Mucosa of descending colon (tissue), 3 donors: ENCODE measurements around the gene GNAZ. TPM values are rescaled to one million over a fixed set of nuclear protein-coding genes. Genes with fewer than 3 reads are reported as not detected.

ENCODE experiments used
- ATAC-seq: fragments of 200-7000 bp; cut with Tn5 transposase; one replicate; pipeline ENCODE4 v1.9.1; 2020; ENCODE audit warnings: mild to moderate bottlenecking, moderate library complexity
- DNase-seq, 3 donors: peaks; one replicate each; pipeline ENCODE4 v3.0.0-alpha.2; 2020
- H3K36me3 ChIP-seq: fragments of 200-600 bp; one replicate; pipeline ENCODE4 v1.8.0; 2021; ENCODE audit warnings: low read depth, mild to moderate bottlenecking
- H3K4me1 ChIP-seq: fragments of 200-600 bp; one replicate; pipeline ENCODE4 v1.8.0; 2021; ENCODE audit warnings: low read depth, mild to moderate bottlenecking
- H3K4me3 ChIP-seq: fragments of 200-600 bp; one replicate; pipeline ENCODE4 v1.8.0; 2021; ENCODE audit warnings: mild to moderate bottlenecking
- H3K9me3 ChIP-seq: fragments of 200-600 bp; one replicate; pipeline ENCODE4 v1.8.0; 2021; ENCODE audit warnings: mild to moderate bottlenecking
- intact Hi-C, 2 donors: fragments of 100-400 bp; cut with DNase I in 1 of 2; cut with micrococcal nuclease in 1 of 2; formaldehyde crosslinking; loops; one replicate each; pipeline versions ENCODE4 v1.11.0 to v1.11.1; 2022; cut with DNase I, micrococcal nuclease
- total RNA-seq, 3 donors: library from RNA; stranded (reverse); fragmentation: NEBNext Ultra II Directional in 2 of 3; extraction: Animal tissue kit (Norgen Biotek cat#: 25700) in 2 of 3; gene quantifications; one replicate each; pipeline versions ENCODE4 v1.2.1 to v1.2.4, GENCODE V29; 2021 to 2023
- TF ChIP-seq, protein P1 (sequence below): fragments of 200-600 bp; IDR thresholded peaks from one replicate; pipeline ENCODE4 v1.8.0; 2022; ENCODE audit warnings: antibody characterized with exemption, mild to moderate bottlenecking
- donor health status: DM: no; HTN: no; CAD: no; lungs with moderate emphysema.
- donor health status: DM: no; HTN: no; CAD: no.
- donor health status: DM: no; HTN: yes; CAD: no.

The GNAZ gene
- total RNA-seq, 3 donors from 2014 or later: 0.96 to 25.1 (median 1.7) TPM

DNA sequence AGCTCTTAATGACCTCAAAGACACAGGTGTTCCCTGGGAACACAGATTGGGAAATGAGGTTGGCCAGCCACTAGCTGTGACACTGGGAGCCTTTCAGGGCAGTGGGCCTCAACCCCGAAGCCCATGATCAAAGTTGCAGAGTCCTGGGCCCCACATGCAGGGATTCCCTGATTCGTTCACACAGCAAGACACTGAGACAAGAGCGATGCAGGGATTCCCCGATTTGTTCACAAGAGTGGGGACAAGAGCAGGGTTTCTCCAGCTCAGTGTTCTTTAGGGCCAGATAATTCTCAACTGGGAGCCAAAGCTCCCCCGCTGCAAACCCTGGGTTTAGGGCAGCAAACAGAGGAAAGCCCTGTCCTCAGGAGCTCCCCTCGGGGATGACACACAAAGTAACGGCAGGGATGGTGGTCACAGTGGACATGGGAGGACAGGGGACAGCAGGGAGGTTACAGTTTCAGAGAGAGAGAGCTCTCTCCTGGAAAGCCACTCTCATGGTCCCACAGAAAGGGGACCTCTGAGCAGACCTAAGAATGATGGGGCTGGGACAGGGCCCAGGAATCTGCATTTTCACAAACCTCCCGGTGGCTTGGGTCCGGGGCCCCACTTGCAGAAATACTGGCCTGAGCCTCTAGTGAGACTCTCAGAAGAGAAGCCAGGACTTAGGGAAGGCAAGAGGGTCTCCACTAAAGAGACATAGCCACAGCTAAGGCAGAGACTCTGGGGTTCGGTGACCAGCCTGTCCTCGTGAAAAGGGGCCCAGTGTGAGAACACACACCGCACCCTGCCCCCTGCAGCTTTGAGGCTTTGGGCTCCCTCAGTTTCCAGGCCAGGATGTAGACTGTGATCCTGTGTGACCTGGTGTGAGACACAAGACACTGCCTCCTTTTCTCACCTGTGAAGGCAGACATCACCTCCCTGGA lies 7.4 kb upstream of the GNAZ start:
- intact Hi-C loops: no loop called here
- Histone ChIP-seq H3K9me3 (no peaks in the 10 kb centered on the region), H3K4me1 (no peaks in the 10 kb centered on the region), H3K36me3 (no peaks in the 10 kb centered on the region), H3K4me3 (no peak overlapping the region)
- ATAC-seq (no peak), DNase-seq (no peak)
- TF ChIP-seq, protein P1, sequence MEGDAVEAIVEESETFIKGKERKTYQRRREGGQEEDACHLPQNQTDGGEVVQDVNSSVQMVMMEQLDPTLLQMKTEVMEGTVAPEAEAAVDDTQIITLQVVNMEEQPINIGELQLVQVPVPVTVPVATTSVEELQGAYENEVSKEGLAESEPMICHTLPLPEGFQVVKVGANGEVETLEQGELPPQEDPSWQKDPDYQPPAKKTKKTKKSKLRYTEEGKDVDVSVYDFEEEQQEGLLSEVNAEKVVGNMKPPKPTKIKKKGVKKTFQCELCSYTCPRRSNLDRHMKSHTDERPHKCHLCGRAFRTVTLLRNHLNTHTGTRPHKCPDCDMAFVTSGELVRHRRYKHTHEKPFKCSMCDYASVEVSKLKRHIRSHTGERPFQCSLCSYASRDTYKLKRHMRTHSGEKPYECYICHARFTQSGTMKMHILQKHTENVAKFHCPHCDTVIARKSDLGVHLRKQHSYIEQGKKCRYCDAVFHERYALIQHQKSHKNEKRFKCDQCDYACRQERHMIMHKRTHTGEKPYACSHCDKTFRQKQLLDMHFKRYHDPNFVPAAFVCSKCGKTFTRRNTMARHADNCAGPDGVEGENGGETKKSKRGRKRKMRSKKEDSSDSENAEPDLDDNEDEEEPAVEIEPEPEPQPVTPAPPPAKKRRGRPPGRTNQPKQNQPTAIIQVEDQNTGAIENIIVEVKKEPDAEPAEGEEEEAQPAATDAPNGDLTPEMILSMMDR: no peak

DNA sequence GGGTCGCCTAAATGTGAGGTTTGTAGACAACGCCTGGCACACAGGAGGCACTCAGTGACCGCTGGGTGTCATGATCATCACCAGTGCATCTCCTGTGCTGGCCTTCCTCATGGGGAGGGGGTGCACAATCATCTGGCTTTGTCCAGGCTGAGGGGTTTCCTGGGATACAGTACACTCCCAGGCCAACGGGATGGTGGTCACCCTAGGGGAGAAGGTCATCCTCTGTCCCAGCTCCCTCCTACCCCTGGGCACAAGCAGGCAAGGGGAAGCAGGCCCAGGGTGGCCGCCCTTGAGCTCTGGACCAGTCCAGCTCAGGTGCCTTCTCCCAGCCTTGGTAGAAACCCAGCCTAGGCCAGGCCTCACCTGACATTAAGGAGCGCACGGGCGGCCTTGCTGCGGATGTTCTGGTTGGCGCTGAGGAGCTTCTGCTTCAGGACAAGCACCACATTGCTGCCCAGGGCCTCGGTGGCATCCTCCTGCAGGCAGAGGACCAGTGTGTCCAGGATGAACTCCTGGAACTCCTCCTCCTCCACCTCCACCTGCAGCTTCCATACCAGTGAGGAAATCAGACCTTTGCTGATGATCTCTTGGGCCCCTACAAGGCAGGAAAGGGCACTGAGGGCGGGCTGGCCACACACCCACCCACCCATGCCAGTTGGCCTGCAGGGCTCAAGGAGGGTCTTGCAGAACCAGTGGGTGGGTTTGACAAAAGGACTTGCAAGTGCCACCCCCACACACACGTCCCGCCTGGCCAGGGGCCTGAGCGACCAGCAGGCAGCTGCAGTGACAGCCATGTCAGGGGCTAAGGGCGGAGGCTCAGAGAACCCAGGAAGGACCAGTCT lies 6.6 kb upstream of the GNAZ start:
- intact Hi-C loops: no loop called here
- DNase-seq (no peak), ATAC-seq (no peak)
- Histone ChIP-seq H3K4me3 (no peak overlapping the region), H3K36me3 (no peaks in the 10 kb centered on the region), H3K4me1 (no peaks in the 10 kb centered on the region), H3K9me3 (no peaks in the 10 kb centered on the region)
- TF ChIP-seq, protein P1: no peak

DNA sequence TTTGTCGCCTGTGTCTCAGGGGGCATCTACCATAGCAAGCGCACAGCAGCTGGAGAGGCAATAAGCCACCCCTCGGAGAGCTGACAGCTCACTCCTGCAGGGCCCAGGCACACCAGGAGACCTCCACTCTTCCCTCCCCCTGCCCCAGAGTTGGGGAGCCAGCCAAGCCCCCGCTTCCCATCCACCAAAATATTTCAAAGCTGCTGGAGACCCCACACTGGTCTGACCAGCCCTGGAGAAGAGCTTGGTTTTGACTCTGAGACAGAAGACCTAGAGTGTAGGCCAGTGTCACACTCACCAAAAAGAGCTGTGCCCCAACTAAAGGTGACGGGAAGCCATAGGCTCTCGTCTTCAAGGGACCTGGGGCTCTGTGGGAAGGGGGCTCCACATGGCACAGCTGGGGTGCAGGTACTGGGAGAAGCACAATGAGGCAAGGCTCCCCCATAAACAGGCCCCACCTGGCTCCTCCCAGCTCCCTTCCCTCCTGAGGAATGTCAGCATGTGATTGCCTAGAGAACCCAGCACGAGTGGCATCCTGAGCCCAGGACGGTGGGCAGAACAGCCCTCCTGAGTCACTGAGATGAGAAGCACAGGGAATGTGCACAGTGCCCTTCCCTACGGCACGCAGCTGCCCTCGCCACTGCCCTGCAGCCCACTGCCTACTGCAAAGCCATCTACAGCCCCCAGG lies 5.8 kb upstream of the GNAZ start:
- ATAC-seq (no peak), DNase-seq (no peak)
- intact Hi-C loops: no loop called here
- H3K36me3 ChIP-seq: no peaks in the 10 kb centered on the region
- H3K4me3 ChIP-seq: no peak overlapping the region
- H3K4me1 ChIP-seq: peaks cover 1% of the 10 kb centered on the region
- no peaks in the 10 kb centered on the region for H3K9me3 ChIP-seq
- TF ChIP-seq, protein P1: no peak

DNA sequence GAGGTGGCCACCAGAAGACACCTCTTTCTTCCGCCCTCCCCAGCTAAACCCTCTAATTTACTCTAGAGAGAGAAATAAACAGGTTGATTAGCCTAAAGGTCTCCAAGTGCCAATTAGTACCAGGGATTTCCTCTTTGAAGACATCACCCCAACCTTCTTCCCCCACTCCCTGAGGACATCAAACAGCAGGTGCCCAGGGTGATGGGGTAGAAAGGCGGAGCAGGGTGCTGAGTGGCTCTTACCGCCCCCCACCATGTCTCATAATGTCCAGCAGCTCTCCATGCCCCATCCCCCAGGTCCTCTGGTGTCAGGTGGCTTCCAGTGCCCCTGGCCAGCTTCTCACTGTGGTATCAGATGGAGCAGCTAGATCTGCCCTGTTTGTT lies 5.3 kb upstream of the GNAZ start:
- H3K4me3 ChIP-seq: no peak overlapping the region
- intact Hi-C loops: no loop called here
- no peaks in the 10 kb centered on the region for H3K36me3 ChIP-seq
- no peak for DNase-seq
- ATAC-seq: no peak
- H3K4me1 ChIP-seq: peaks cover 5% of the 10 kb centered on the region
- H3K9me3 ChIP-seq: no peaks in the 10 kb centered on the region
- TF ChIP-seq, protein P1: no peak

DNA sequence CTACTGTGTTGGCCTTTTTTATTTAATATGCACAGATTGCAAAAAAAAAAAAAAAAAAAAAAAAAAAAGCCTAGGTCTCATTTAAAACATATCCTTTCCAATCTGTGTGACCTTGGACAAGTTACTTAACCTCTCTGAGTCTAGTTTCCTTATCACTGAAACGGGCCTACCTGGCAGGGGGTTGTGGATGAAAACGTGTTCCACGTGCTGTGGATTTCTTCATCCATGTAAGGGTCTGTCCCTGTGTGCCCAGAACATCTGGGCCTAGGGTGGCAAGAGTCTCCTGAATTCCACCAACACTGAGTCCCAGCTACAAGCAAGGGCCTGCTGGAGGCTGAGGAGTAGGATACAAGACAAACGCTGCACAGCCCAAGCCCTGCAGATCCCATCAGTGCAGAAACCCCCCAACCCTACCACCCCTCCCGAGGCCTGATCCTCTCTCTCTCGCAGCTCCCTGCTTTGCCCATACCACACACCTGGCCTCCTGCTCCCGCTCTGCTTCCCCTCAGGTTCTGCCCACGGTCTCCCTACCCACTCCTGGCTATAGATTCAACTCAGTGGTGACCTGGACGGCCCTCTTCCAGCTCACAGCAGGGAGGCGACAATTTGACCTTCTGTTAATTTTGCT lies 4.7 kb upstream of the GNAZ start:
- intact Hi-C loops: no loop called here
- H3K4me1 ChIP-seq: peaks cover 6% of the 10 kb centered on the region
- no peaks in the 10 kb centered on the region for H3K9me3 ChIP-seq
- ATAC-seq (no peak), DNase-seq (no peak)
- no peak overlapping the region for H3K4me3 ChIP-seq
- no peaks in the 10 kb centered on the region for H3K36me3 ChIP-seq
- TF ChIP-seq, protein P1: no peak
